Measurements from ENCODE around the gene KAZN. TPM values are rescaled to one million over a fixed set of nuclear protein-coding genes. Genes with fewer than 3 reads are reported as not detected.

KAZN gene
- polyA plus RNA-seq, 2 of the 4 experiments (the other 2 are of a cell fraction): 1.3 to 1.9 TPM

DNA sequence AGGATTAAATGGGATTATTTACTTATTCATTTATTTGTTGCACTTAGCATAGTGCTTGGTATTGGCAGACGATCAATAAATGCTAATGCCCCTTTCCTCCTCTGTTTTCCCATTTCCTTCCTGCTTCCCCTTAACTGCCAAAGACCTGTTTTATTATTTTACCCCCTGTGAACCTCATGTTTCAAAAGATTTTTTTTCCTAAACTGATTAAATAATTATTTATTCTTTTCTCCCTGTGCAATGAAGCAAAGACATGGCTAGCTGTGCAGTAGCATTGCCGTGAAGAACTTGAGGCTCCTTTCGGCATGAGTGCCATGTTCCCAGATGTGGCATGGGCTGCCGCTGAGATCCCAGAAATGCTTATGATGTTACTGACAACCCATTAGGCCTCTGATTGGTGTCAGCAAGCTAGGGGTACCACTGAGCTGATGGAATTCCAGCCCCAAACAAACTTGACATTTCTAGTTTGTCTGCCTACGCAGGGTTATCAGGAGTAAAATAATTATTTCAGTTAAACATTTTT is 288.6 kb downstream of the KAZN start (continued):
- TF ChIP-seq EHF (CRISPR knock-in tag; IDR thresholded peaks at IDR 0.05) (no peak), JUN (IDR thresholded peaks at IDR 0.05) (no peak), TP53 (CRISPR knock-in tag; IDR thresholded peaks at IDR 0.05) (no peak), POLR2A (IDR thresholded peaks at IDR 0.05; ENCODE audit: low read length) (no peak)
- TF ChIP-seq, protein P1, sequence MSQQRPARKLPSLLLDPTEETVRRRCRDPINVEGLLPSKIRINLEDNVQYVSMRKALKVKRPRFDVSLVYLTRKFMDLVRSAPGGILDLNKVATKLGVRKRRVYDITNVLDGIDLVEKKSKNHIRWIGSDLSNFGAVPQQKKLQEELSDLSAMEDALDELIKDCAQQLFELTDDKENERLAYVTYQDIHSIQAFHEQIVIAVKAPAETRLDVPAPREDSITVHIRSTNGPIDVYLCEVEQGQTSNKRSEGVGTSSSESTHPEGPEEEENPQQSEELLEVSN (IDR thresholded peaks at IDR 0.05; ENCODE audit: borderline replicate concordance, low read depth): no peak
- TF ChIP-seq, protein P2, sequence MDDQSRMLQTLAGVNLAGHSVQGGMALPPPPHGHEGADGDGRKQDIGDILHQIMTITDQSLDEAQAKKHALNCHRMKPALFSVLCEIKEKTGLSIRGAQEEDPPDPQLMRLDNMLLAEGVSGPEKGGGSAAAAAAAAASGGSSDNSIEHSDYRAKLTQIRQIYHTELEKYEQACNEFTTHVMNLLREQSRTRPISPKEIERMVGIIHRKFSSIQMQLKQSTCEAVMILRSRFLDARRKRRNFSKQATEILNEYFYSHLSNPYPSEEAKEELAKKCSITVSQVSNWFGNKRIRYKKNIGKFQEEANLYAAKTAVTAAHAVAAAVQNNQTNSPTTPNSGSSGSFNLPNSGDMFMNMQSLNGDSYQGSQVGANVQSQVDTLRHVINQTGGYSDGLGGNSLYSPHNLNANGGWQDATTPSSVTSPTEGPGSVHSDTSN (IDR thresholded peaks at IDR 0.05): no peak

DNA sequence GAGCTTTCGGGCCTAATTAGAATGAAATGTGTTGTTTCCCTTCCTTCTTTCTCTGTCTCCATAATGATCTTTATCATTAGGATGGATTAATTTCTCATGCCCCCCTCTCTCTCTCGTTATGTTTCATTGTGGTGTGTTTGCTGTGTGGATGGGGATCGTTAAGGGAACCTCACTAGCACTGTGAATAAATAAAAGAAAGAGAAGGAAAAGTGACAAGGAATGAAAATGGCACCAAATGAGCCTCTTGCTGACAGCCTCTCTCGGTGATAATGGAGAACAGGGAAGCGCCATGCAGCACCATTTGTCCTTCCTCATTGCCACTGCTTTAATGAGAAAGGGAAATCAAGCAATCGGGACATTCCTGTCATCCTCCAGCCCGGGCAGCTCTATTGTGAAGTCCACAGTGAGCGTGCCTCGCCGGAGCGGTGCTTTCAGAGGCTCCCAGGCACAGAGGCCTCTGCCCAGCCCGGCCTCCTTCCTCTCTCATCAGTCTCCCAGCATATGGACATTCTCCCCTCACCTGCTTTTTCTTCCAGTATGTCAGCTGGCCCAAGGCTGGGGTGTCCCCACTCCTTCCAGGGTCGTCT is 289.4 kb downstream of the KAZN start:
- Histone ChIP-seq H3K4me2 (no peak overlapping the region), H3K9me3 (no peaks in the 10 kb centered on the region), H3K27ac (no peak overlapping the region), H3K4me1 (no peaks in the 10 kb centered on the region), H3K4me3 (no peak overlapping the region)
- ATAC-seq (no peak), FAIRE-seq (no peak), DNase-seq (ENCODE audit: low read depth in 1 of 2, low spot score in 1 of 2) (no peak)
- ChIA-PET CTCF (interaction anchor here (1.4 kb wide), 1 partner anchor 27 kb away, joined by 4 read pairs; no protein-coding TSS in a partner anchor), POLR2A (no interaction called here)
- 48% methylated on average over 13 of the region's 13 CpGs for WGBS (ENCODE audit: missing lambda C conversion rate)
- TF ChIP-seq, protein P1 (IDR thresholded peaks at IDR 0.05; ENCODE audit: borderline replicate concordance, low read depth): no peak
- TF ChIP-seq JUNB (IDR thresholded peaks at IDR 0.05) (no peak), ESRRA (IDR thresholded peaks at IDR 0.05; ENCODE audit: borderline replicate concordance, low read length) (no peak), CHD4 (IDR thresholded peaks at IDR 0.05; ENCODE audit: borderline replicate concordance) (no peak), POLR2A (IDR thresholded peaks at IDR 0.05; ENCODE audit: low read length) (no peak), RFX5 (IDR thresholded peaks at IDR 0.05) (no peak), ZNF302 (CRISPR knock-in tag; IDR thresholded peaks at IDR 0.05) (no peak), ZSCAN20 (CRISPR knock-in tag; IDR thresholded peaks at IDR 0.05) (no peak), KDM1A (IDR thresholded peaks at IDR 0.05; ENCODE audit: low read depth) (no peak), FOSB (CRISPR knock-in tag; IDR thresholded peaks at IDR 0.05) (no peak), MAZ (IDR thresholded peaks at IDR 0.05; ENCODE audit: borderline replicate concordance, low read depth, low read length) (no peak), EP300 (IDR thresholded peaks at IDR 0.05) (no peak)
- TF ChIP-seq, protein P3, sequence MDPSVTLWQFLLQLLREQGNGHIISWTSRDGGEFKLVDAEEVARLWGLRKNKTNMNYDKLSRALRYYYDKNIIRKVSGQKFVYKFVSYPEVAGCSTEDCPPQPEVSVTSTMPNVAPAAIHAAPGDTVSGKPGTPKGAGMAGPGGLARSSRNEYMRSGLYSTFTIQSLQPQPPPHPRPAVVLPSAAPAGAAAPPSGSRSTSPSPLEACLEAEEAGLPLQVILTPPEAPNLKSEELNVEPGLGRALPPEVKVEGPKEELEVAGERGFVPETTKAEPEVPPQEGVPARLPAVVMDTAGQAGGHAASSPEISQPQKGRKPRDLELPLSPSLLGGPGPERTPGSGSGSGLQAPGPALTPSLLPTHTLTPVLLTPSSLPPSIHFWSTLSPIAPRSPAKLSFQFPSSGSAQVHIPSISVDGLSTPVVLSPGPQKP (IDR thresholded peaks at IDR 0.05; ENCODE audit: low read depth, low read length): no peak
- TF ChIP-seq, protein P4, sequence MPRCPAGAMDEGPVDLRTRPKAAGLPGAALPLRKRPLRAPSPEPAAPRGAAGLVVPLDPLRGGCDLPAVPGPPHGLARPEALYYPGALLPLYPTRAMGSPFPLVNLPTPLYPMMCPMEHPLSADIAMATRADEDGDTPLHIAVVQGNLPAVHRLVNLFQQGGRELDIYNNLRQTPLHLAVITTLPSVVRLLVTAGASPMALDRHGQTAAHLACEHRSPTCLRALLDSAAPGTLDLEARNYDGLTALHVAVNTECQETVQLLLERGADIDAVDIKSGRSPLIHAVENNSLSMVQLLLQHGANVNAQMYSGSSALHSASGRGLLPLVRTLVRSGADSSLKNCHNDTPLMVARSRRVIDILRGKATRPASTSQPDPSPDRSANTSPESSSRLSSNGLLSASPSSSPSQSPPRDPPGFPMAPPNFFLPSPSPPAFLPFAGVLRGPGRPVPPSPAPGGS (IDR thresholded peaks at IDR 0.05): no peak
- TF ChIP-seq, protein P5, sequence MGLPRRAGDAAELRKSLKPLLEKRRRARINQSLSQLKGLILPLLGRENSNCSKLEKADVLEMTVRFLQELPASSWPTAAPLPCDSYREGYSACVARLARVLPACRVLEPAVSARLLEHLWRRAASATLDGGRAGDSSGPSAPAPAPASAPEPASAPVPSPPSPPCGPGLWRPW (IDR thresholded peaks at IDR 0.05): no peak
- TF ChIP-seq, protein P6, sequence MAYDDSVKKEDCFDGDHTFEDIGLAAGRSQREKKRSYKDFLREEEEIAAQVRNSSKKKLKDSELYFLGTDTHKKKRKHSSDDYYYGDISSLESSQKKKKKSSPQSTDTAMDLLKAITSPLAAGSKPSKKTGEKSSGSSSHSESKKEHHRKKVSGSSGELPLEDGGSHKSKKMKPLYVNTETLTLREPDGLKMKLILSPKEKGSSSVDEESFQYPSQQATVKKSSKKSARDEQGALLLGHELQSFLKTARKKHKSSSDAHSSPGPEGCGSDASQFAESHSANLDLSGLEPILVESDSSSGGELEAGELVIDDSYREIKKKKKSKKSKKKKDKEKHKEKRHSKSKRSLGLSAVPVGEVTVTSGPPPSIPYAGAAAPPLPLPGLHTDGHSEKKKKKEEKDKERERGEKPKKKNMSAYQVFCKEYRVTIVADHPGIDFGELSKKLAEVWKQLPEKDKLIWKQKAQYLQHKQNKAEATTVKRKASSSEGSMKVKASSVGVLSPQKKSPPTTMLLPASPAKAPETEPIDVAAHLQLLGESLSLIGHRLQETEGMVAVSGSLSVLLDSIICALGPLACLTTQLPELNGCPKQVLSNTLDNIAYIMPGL (CRISPR knock-in tag; IDR thresholded peaks at IDR 0.05; ENCODE audit: borderline replicate concordance): no peak

Measured in A549 (cell line).